Measurements from ENCODE around the gene USP3. TPM values are rescaled to one million over a fixed set of nuclear protein-coding genes. Genes with fewer than 3 reads are reported as not detected.

USP3 gene
- total and polyA plus RNA-seq, 9 of the 15 experiments (the other 6 are each of a cell fraction or from before 2014, with no cell fraction given): 17.3 to 54.3 (median 34.8) TPM

DNA sequence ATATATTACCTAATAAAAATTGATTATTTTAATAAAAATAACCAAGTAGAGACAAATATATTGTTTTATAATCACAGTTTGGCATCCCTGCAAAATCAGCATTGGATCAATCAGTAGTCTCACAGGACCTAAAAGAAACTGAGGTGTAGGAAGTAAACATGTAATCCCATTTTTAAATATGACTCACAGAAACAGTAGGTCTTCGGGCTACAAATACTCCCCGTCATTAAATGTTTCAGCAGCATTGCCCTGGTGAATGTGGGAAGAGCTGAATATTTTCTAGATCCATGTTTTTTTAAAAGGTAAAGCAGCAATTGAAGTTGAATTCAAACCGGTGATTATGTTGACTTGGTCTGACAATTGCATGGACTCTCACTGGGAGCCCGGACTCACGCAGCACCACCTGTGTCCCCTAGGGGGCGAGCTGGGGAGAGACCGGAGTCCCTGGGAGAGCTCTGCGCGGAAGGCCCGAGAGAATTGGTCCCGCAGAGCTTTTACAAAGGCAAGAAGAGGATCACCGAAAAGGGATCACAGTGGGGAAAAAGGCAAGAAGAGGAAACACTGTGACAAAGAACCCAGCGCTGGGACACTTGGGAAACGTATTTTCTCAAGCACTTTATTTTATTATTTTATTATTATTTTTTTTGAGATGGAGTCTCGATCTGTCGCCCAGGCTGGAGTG, 17.2 kb upstream of the USP3 start (continued):
- no peak for TF ChIP-seq ZNF398 (CRISPR knock-in tag; IDR thresholded peaks at IDR 0.05)
- TF ChIP-seq, protein P1, sequence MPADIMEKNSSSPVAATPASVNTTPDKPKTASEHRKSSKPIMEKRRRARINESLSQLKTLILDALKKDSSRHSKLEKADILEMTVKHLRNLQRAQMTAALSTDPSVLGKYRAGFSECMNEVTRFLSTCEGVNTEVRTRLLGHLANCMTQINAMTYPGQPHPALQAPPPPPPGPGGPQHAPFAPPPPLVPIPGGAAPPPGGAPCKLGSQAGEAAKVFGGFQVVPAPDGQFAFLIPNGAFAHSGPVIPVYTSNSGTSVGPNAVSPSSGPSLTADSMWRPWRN (IDR thresholded peaks at IDR 0.05; ENCODE audit: low read depth): no peak
- peak; percentile 17; the same call in 1 of the 2 replicates for TF ChIP-seq HDAC8 (tag; IDR thresholded peaks at IDR 0.05)
- 0 out of 2 replicates have a peak, but pooled peaks have one; percentile 13 for TF ChIP-seq RREB1 (CRISPR knock-in tag; IDR thresholded peaks at IDR 0.05)
- TF ChIP-seq MAFG (tag; conservative IDR thresholded peaks at IDR 0.05): no peak
- TF ChIP-seq CCAR2 (IDR thresholded peaks at IDR 0.05; ENCODE audit: low read depth, low read length): no peak
- TF ChIP-seq, protein P2, sequence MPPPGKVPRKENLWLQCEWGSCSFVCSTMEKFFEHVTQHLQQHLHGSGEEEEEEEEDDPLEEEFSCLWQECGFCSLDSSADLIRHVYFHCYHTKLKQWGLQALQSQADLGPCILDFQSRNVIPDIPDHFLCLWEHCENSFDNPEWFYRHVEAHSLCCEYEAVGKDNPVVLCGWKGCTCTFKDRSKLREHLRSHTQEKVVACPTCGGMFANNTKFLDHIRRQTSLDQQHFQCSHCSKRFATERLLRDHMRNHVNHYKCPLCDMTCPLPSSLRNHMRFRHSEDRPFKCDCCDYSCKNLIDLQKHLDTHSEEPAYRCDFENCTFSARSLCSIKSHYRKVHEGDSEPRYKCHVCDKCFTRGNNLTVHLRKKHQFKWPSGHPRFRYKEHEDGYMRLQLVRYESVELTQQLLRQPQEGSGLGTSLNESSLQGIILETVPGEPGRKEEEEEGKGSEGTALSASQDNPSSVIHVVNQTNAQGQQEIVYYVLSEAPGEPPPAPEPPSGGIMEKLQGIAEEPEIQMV (tag; conservative IDR thresholded peaks at IDR 0.05; ENCODE audit: low read depth): no peak
- TF ChIP-seq GATAD2A (IDR thresholded peaks at IDR 0.05): no peak
- TF ChIP-seq, protein P3, sequence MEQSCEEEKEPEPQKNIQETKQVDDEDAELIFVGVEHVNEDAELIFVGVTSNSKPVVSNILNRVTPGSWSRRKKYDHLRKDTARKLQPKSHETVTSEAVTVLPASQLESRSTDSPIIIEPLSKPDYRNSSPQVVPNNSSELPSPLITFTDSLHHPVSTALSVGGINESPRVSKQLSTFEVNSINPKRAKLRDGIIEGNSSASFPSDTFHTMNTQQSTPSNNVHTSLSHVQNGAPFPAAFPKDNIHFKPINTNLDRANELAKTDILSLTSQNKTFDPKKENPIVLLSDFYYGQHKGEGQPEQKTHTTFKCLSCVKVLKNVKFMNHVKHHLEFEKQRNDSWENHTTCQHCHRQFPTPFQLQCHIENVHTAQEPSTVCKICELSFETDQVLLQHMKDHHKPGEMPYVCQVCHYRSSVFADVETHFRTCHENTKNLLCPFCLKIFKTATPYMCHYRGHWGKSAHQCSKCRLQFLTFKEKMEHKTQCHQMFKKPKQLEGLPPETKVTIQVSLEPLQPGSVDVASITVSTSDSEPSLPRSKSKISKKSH (CRISPR knock-in tag; IDR thresholded peaks at IDR 0.05): no peak
- TF ChIP-seq POU5F1 (IDR thresholded peaks at IDR 0.05; ENCODE audit: borderline replicate concordance, low read depth, low read length, partially characterized antibody): no peak
- no peak for TF ChIP-seq NONO (IDR thresholded peaks at IDR 0.05; ENCODE audit: low read depth in 2 of 2, low read length in 1 of 2)
- no peak for TF ChIP-seq TBP (optimal IDR thresholded peaks at IDR 0.05; ENCODE audit: low read depth, low read length)
- TF ChIP-seq PURB (CRISPR knock-in tag; IDR thresholded peaks at IDR 0.05; ENCODE audit: low read depth): no peak
- no peak for TF ChIP-seq SP1 (CRISPR knock-in tag; IDR thresholded peaks at IDR 0.05)
- TF ChIP-seq ZNF431 (CRISPR knock-in tag; IDR thresholded peaks at IDR 0.05): no peak
- no peak for TF ChIP-seq POLR2AphosphoS5 (IDR thresholded peaks at IDR 0.05; ENCODE audit: control insufficient read depth, insufficient read depth, low read depth, low read length)

Data from K562 (cell line).